GM20000 (cell line): ENCODE measurements around the gene BTBD9.

Source experiments
- DNase-seq: peaks from one replicate; pipeline ENCODE4 v3.0.0; 2012; ENCODE audit warnings: low spot score
- CTCF ChIP-seq: IDR thresholded peaks from 2 replicates; pipeline ENCODE4 v1.5.1; 2012; ENCODE audit warnings: mild to moderate bottlenecking, control low read depth; ENCODE audit errors: extremely low read depth, missing control alignments

Gene BTBD9

GRCh38 chr6:38233161-38233791, 406.5 kb downstream of the BTBD9 start:
- TF ChIP-seq CTCF: no peak
- DNase-seq: no peak

GRCh38 chr6:38225766-38226165, 414.0 kb downstream of the BTBD9 start:
- no peak for TF ChIP-seq CTCF
- DNase-seq: no peak

GRCh38 chr6:38221251-38221650, 418.5 kb downstream of the BTBD9 start:
- TF ChIP-seq CTCF: no peak
- no peak for DNase-seq

- TF ChIP-seq CTCF: no peak
- no peak for DNase-seq
Observed at GRCh38 chr6:38220069-38220723, 419.5 kb downstream of the BTBD9 start.

- TF ChIP-seq CTCF: no peak
Observed at GRCh38 chr6:38218235-38218634, 421.5 kb downstream of the BTBD9 start.

GRCh38 chr6:38216451-38216850, 423.3 kb downstream of the BTBD9 start:
- DNase-seq: no peak

More at GRCh38 chr6:38218235-38218634, 421.5 kb downstream of the BTBD9 start:
- no peak for DNase-seq

More at GRCh38 chr6:38216451-38216850, 423.3 kb downstream of the BTBD9 start:
- no peak for TF ChIP-seq CTCF
